Right lobe of liver (tissue), 6 donors: ENCODE results near the gene RAB11FIP3. TPM values are rescaled to one million over a fixed set of nuclear protein-coding genes. Genes with fewer than 3 reads are reported as not detected.
A peak's percentile ranks its signal among the peaks of the same experiment; 100 is the strongest.

ENCODE experiments used
- ATAC-seq, 4 donors: fragments of 200-7000 bp; cut with Tn5 transposase; one replicate each; pipeline ENCODE4 v1.9.1; 2020; ENCODE audit warnings: mild to moderate bottlenecking in 4 of 4, moderate library complexity in 4 of 4
- DNase-seq, 3 donors: peaks; one replicate each; pipeline ENCODE4 v3.0.0-alpha.2; 2020
- H3K27ac ChIP-seq, 3 donors: fragments of 200-600 bp; one replicate each; pipeline ENCODE4 v1.8.0; 2022
- H3K27me3 ChIP-seq, 2 donors: fragments of 200-600 bp; one replicate each; pipeline ENCODE4 v1.8.0; 2022
- H3K36me3 ChIP-seq, 4 donors: fragments of 200-600 bp; sonication (generic) in 1 of 4; one replicate each; pipeline versions ENCODE4 v1.5.1 to v1.8.0; 2017 to 2022; ENCODE audit warnings: control low read depth in 1 of 4
- H3K4me1 ChIP-seq, 4 donors: fragments of 200-600 bp; sonication (generic) in 1 of 4; one replicate each; pipeline versions ENCODE4 v1.5.1 to v1.8.0; 2017 to 2022; ENCODE audit warnings: control low read depth in 1 of 4
- H3K4me3 ChIP-seq, 3 donors: fragments of 200-600 bp; one replicate each; pipeline ENCODE4 v1.8.0; 2022
- H3K9me3 ChIP-seq, 4 donors: fragments of 200-600 bp; sonication (generic) in 1 of 4; one replicate each; pipeline versions ENCODE4 v1.5.1 to v1.8.0; 2017 to 2022; ENCODE audit warnings: control low read depth in 1 of 4
- CTCF ChIP-seq, 4 donors: fragments of 200-600 bp in 3 of 4; fragments of 450-650 bp in 1 of 4; IDR thresholded peaks; one replicate each; pipeline versions ENCODE4 v1.5.1 to v1.8.0; 2016 to 2022; ENCODE audit warnings: antibody characterized with exemption in 4 of 4, mild to moderate bottlenecking in 2 of 4
- POLR2A ChIP-seq: fragments of 450-650 bp; IDR thresholded peaks from one replicate; pipeline ENCODE4 v1.6.1; 2017; ENCODE audit warnings: antibody characterized with exemption, mild to moderate bottlenecking
- WGBS: methylation state at CpG from one replicate; pipeline ENCODE4 v1.1.6; 2018; ENCODE audit warnings: low coverage, low lambda C conversion rate; ENCODE audit not compliant: insufficient coverage; ENCODE audit errors: missing lambda C conversion rate; 5-methylcytosine and 5-hydroxymethylcytosine counted together
- intact Hi-C, 2 donors: fragments of 100-400 bp; cut with DNase I; formaldehyde crosslinking; loops; one replicate each; pipeline versions ENCODE4 v1.11.2 to v1.14.1; 2022
- total RNA-seq, 6 experiments: library from RNA; depleted of rRNA in 2 of 6; stranded (reverse); fragments of >200 nt in 2 of 6; fragmentation: NEBNext Ultra II Directional in 3 of 6; extraction: Animal tissue kit (Norgen Biotek cat#: 25700) in 3 of 6; gene quantifications; one replicate each; pipeline versions ENCODE4 v1.1.0 to v1.2.4, GENCODE V29; 2016 to 2023
- donor health status: DM: no; HTN: yes; CAD: no.
- donor health status: DM: no; HTN: no; CAD: no.
- donor health status: DM: no; HTN: no; CAD: no.
- donor health status: DM: no; HTN: yes; CAD: no.
- donor health status: DM: no; HTN: yes; CAD: no.

Gene RAB11FIP3
- total RNA-seq, 6 experiments from 2014 or later: 19.5 to 38.3 (median 25.5) TPM

GRCh38 chr16:507996-508395 lies 82.5 kb downstream of the RAB11FIP3 start:
- Histone ChIP-seq H3K4me1 (peaks cover 0 to 12% (median 6%) of the 10 kb centered on the region in 4 donors), H3K27ac (no peak overlapping the region), H3K36me3 (peaks cover 0 to 6% (median 3%) of the 10 kb centered on the region in 4 donors), H3K9me3 (no peaks in the 10 kb centered on the region), H3K4me3 (no peak overlapping the region), H3K27me3 (no peaks in the 10 kb centered on the region)
- intact Hi-C loops: no loop called here
- TF ChIP-seq POLR2A: no peak
- 64% methylated on average over 6 of the region's 6 CpGs for WGBS
- ATAC-seq (peak in 1 of 4 donors; percentile 11), DNase-seq (no peak)

GRCh38 chr16:508884-509736 lies 83.7 kb downstream of the RAB11FIP3 start:
- TF ChIP-seq CTCF (IDR thresholded peaks at IDR 0.05) (no peak), POLR2A (peak; percentile 53)
- Histone ChIP-seq H3K27ac (peak overlapping the region in 1 of 3 donors; percentile 40), H3K4me3 (no peak overlapping the region), H3K36me3 (peaks cover 0 to 14% (median 3%) of the 10 kb centered on the region in 4 donors), H3K9me3 (no peaks in the 10 kb centered on the region), H3K4me1 (peaks cover 0 to 12% (median 6%) of the 10 kb centered on the region in 4 donors), H3K27me3 (no peaks in the 10 kb centered on the region)
- intact Hi-C loops: no loop called here
- DNase-seq (peak in 2 of 3 donors; percentile 75 to 79), ATAC-seq (peak; percentile 72 to 88 (median 87))
- 59% methylated on average over 12 of the region's 18 CpGs for WGBS

- Histone ChIP-seq H3K27ac (no peak overlapping the region), H3K27me3 (no peaks in the 10 kb centered on the region), H3K9me3 (no peaks in the 10 kb centered on the region), H3K4me3 (no peak overlapping the region), H3K4me1 (peaks cover 0 to 12% (median 6%) of the 10 kb centered on the region in 4 donors), H3K36me3 (peaks cover 0 to 24% (median 3%) of the 10 kb centered on the region in 4 donors)
- 97% methylated on average over 12 of the region's 35 CpGs for WGBS
- TF ChIP-seq CTCF (IDR thresholded peaks at IDR 0.05) (no peak), POLR2A (no peak)
- no peak for ATAC-seq
- no peak for DNase-seq
- intact Hi-C loops: no loop called here
Observed at GRCh38 chr16:510066-510825, 84.8 kb downstream of the RAB11FIP3 start.

- H3K4me3 ChIP-seq: no peak overlapping the region
- no peaks in the 10 kb centered on the region for H3K9me3 ChIP-seq
- H3K4me1 ChIP-seq: peaks cover 0 to 12% (median 6%) of the 10 kb centered on the region in 4 donors
- H3K27ac ChIP-seq: no peak overlapping the region
- intact Hi-C loops: no loop called here
- WGBS: 89% methylated on average over 1 of the region's 6 CpGs
- peaks cover 0 to 38% (median 4%) of the 10 kb centered on the region in 4 donors for H3K36me3 ChIP-seq
- ATAC-seq (no peak), DNase-seq (no peak)
- TF ChIP-seq CTCF (IDR thresholded peaks at IDR 0.05): no peak
- TF ChIP-seq POLR2A: no peak
- H3K27me3 ChIP-seq: no peaks in the 10 kb centered on the region
Observed at GRCh38 chr16:512802-513201, 87.4 kb downstream of the RAB11FIP3 start.

- no peak for TF ChIP-seq POLR2A
- no peak for TF ChIP-seq CTCF (IDR thresholded peaks at IDR 0.05)
- H3K27ac ChIP-seq: no peak overlapping the region
- no peak for ATAC-seq
- intact Hi-C loops: no loop called here
- no peak for DNase-seq
- peaks cover 0 to 2% (median under 1%) of the 10 kb centered on the region in 4 donors for H3K4me1 ChIP-seq
- no CpG with 5 or more reads among the region's 10 CpGs for WGBS
- no peaks in the 10 kb centered on the region for H3K9me3 ChIP-seq
- H3K27me3 ChIP-seq: no peaks in the 10 kb centered on the region
- H3K36me3 ChIP-seq: peaks cover under 1 to 42% (median 4%) of the 10 kb centered on the region in 4 donors
- no peak overlapping the region for H3K4me3 ChIP-seq
Observed at GRCh38 chr16:513950-514349, 88.5 kb downstream of the RAB11FIP3 start.
